Fibroblast of skin of left quadriceps (primary cell): ENCODE data around the gene LYL1.

Experiments
- DNase-seq, 2 experiments: peaks; one replicate each; pipeline ENCODE4 v3.0.0-alpha.2; 2013; ENCODE audit warnings: low read depth in 2 of 2

The LYL1 gene

DNA sequence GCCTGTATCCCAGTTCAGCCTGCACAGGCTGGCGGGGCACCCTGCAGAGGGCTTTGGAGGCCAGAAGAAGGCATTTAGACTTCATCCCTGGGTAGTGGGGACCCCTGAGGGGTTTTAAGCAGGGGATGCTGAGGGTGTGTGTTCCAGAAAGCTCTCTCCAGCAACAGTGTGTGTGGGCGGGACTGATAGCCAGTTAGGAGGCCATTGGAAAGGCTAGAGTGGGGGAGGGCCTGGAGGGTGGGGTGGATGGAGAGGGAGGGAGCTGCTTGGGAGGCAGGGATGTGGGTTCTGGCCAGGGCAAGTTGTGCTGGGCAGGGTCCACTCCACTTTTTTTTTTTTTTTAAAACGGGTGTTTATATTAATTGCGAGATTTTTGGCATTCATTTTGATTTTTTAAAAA lies 28.3 kb downstream of the LYL1 start:
- no peak for DNase-seq

DNA sequence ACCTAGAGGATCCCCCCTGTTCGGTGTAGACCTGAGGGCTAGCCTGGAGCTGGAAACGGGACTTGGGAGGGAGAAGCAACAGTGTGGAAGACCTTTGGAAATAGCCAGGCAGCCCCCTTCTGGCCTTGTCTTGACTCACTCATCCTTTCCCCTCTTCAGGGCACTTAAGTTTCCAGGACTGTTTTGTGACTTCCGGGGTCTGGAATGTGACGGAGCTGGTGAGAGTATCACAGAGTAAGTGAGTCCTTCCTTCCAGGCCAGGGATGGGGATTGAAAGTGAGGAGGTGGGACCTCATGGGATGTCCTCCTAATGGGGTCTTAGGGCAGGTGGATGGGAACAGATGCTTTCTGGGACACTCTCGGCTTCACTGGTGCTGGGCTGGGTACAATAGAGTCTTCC lies 29.4 kb downstream of the LYL1 start:
- DNase-seq, result no peak

DNA sequence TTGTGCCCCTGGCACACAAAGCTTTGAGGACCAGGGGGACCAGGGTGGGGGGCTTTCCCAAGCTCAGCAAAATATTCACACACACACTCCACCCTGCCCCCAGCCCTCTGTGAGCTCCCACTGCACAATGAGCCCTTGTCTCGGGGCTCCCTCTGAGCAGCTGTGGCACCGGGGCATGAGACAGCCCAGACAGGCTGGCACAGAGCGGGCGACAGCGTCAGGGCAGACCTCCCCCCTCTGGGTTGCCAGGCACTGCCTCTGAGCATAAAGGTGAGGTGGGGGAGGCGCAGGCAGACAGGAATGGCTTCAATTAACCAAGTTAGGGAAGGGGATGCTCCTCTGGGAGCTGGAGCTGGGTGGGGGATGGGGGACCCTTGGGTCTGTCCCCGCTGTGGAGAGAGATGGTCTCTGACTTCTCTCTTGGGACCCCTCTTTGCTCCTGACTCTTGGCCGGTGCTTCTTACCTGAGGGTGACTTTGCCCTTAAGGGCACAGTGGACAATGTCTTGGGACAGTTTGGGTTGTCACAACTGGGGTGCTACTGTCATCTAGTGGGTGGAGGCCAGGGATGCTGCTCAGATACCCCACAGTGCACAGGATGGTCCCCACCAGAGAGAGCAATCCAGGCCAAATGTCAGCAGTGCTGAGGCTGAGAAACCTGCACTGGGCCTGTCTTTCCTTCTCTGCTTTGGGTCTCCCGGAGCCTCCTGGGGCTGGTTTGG lies 30.3 kb downstream of the LYL1 start:
- no peak for DNase-seq

DNA sequence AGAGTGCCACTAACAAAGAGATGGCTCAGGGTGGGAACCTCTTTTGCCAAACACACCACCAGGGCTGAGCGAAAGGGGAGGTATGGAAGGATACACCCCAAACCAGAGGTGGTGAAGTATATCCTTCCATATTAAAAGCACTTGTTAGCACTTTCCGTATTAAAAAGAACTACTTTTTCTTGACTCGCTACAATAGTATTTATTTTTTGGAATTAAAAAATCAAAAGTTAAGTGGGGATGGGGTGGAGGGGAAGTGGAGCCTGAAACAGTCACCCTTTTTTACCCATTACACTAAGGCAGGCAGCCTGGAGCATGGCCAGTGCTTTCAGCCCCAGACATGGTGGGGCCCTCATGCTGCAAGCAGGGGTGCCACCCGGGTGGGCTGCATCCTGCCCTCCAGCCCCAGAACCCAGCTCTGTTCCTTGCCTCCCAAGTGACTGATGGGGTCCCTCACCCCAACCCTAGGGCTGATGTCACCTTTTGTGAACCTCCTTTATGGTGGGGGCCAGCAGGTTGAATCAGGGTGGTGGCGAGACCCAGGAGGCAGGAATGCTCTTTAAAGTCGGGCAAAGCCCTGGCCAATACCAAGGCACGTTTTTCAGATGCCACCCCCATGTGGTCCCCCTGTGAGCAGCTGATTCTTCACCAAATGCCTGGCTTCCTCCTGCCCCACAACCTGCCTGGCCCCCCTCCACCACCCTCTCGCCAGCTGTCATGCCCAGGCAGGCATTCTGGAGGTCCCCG lies 31.0 kb downstream of the LYL1 start:
- no peak for DNase-seq

DNA sequence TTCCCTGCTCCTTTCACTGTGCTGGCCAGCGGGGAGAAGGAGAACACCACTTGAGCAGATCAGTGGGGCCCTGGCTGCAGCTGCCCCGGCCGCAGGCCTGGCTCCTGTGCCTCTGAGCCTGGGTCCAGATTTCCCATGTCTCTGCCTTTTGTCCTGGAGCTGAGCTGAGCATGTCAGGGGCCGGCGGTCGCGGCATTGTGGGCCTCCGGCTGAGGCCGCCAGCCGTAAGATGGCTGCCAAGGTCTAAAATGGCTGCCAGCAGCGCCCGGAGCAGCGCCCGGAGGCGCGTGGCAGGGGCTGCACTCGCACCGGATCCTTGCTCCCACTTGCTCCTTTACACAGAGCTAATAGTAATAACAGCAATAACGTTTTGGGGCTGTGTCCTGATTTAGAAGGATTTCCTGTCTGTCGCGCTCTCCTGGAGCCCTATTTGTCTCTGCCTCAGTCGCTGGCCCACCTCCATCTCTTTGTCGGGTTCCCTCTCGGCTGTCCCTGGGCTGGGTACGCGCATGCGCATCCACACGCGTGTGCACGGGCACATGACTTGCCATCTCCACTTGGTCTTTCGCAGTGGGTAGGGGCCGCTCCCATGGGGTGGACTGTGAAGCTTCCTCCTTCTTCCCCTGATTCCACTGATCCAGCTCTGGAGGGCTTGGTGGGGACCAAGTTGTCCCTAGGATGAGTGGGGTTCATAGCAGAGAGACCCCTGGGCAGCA lies 32.1 kb downstream of the LYL1 start:
- DNase-seq, result no peak

DNA sequence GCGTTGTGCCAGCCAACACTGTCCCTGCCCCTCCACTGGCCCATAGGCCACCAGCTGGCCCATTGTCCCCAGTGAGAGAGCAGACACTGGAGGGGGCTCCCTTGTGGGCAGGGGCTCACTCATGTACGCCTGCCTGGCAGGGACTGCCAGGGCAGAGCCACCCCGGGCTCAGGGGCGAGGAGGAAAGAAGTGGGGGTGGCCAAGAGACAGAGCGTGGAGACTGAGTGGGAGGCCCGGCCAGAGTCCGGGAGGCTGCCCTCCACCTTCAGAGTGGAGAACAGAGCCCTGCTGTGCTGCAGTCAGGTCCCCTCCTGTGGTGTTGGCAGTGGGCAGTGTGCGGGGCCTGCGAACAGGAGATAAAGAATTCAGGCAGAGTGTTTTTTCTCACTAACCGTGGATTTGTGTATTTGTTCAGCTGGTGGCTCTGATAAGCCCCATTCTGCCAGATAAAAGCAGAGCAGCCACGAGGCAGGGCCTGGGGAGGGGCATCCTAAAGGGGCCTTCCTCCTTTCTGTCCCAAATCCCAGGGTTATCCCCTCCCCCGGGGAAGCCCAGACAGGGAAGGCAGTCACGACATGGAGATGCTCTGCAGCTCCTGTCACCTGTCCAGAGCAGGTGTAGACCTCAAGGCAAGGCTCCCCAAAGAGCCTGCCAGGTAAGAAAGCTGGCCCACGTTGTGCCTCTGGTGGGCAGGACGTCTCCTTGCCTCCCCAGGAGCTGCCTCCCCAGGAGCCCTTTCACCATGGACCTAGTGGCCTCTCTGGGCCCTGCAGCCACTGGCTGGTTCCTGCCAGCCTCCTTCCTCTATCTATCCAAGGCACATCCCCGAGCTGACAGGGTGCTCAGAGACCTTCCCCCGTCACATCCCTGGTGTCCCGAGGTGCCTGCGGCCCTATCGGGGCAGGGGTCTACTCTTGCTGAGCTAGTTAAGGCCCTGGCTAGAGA lies 33.0 kb downstream of the LYL1 start:
- no peak for DNase-seq

DNA sequence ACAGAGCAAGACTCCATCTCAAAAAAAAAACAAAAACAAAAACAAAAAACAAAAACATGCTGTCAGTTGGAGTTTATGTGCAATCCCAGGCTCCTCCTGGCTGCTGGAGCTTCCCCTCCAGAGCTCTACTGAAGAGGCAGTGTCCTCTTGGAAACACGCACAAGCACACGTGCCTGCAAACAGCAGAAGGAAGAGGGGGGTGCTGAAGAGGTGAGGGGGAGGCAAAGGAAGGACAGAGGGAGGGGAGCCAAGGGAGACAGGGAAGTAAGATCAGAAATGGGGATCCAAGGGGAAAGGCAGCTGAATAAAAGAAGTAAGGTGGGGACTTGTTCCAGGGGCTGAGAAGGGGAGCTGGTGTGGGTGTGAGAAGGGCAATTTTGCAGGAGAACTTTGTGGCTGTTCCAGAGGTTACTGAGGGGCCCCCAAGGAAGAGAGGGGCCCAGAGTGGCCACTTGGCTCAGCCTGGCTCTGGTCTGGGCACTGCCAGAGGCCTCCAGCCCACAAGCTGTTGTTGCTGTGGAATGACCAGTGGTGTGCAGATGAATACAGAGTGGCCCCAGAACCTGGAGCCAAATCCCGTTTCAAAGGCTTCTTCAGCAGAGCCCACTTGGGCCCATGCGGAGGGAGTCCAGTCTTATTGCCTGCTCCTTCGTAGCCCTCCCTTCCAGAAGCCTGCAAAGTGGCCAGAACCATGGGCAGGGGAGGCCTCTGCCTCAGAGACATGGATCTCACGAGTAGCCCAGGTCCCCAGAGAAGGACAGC lies 34.4 kb downstream of the LYL1 start:
- DNase-seq, result no peak

DNA sequence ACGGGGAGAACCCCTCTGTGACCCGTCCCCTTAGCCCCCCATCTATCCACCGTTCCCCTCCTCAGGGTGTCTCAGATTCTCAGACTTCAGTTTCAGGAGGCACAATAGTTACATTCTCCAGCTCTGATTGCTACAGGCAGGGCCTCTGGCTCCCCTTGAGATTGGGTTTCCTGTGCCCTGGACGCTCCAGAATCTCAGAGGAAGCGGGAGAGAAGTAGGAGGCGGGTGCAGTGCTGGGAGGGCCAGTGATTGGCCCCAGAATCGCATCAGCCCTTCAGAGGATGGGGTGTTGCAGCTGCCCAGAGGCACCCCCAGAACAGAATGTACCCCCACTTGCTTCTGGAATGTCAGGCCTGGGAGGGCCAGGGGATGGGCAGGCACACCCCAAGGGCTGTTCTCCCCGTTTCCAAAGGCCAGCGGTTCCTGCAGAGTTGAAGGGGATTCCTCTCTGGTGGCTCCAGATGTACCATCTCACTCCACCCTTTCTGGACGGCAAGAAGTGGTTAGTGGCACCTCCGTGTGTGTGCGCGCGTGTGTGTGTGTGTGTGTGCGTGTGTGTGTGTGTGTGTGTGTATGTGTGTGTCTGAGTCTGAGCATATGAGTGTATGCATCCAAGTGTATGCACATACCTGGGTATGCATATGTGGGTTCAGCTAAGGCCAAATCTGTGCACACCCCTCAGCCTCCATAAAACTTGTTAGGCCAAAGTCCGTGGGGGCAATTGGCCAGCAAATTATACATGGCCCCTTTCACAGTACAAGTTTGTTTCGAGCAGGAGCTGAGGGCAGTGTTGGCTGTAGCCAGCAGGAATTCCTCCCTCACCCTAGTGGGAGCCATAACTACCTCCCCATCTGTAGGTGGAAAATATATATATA lies 35.5 kb downstream of the LYL1 start:
- no peak for DNase-seq

DNA sequence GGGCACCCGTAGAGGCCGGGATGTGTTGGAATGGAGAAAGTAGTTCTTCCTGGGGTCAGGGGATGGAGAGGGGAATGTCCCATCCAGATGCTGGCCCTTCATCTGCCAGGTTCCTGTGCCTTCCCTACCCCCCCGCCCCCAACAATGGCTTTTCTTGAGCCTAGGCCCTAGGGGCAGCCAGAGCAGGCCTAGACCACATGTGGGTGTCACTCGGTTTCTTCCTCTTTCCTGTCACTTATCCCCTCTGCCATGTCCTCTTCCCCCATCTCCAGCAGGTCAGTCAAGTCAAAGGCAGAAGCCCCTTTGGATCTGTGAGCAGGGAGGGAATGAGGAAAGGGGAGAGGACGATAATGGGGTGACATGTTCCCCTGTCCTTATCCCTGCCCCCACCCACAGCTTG lies 36.4 kb downstream of the LYL1 start:
- DNase-seq, result no peak

DNA sequence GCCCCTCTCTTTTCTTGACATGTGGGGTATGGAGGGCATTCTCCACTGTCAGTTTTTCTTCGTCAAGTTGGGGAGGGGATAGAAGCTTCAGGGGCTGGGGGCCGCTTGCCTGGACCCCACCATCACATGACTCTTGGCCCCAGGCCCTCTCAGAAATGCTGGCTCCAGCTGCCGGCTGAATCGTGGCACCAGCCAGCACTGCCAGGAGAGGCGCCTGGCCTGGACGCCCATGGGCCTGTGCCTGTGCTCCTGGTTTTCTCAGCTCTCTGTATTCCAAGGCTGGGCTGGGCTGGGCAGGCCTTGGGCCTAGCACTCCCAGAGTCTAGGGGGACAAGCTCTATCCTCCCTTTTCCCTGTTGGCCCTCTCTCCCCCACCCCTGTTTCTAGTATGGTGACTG lies 38.6 kb downstream of the LYL1 start:
- DNase-seq, result no peak

DNA sequence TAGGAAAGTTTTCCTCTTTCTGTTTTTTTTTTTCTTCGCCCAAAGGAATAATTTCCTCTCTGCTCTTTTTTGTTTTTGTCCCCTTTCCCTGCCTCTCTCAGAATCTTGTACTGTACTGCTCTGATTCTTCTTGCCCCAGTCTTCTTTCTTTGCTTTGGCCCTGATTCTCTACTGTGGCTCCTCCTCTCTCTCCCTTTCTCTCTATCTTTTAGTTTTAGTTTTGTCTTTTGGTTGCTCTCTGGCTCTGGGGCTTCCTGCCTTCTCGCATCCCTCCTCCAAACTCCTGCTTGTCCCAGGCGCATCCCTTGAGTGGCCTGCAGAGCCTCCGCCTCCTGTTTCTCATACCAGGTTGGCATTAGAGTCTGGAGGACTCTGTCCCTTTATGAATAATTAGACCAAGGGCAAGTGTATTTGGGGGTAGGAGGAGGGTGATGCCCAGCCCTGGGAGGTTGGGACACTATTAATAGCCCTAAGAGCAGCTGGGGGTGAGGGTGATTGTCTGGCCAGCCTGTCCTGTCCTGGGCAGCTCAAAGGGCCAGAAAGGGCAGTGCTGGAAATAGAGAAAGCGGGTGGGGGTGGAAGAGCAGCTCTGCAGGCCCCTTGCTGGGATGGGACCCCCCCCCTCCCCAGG lies 39.1 kb downstream of the LYL1 start:
- no peak for DNase-seq

DNA sequence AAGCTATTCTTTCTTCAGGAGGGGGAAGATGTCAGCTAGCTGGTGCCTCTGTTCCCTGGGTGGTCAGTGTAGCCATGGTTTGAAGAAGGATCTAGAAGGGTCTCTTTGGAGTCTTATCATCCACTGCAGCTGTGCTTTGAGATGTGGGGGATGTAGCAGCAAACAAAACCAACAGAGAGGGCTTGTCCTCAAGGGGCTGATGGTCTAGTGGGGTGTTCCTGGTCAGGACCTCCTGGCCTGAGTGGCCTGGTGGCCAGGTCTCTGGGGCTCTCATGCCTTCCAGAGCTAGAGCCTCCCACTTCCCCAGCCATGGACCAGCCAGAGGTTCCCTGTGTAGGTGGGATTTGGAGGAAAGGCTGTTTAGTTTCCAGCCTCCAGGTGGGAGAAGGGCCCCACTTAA lies 40.3 kb downstream of the LYL1 start:
- DNase-seq, result no peak

DNA sequence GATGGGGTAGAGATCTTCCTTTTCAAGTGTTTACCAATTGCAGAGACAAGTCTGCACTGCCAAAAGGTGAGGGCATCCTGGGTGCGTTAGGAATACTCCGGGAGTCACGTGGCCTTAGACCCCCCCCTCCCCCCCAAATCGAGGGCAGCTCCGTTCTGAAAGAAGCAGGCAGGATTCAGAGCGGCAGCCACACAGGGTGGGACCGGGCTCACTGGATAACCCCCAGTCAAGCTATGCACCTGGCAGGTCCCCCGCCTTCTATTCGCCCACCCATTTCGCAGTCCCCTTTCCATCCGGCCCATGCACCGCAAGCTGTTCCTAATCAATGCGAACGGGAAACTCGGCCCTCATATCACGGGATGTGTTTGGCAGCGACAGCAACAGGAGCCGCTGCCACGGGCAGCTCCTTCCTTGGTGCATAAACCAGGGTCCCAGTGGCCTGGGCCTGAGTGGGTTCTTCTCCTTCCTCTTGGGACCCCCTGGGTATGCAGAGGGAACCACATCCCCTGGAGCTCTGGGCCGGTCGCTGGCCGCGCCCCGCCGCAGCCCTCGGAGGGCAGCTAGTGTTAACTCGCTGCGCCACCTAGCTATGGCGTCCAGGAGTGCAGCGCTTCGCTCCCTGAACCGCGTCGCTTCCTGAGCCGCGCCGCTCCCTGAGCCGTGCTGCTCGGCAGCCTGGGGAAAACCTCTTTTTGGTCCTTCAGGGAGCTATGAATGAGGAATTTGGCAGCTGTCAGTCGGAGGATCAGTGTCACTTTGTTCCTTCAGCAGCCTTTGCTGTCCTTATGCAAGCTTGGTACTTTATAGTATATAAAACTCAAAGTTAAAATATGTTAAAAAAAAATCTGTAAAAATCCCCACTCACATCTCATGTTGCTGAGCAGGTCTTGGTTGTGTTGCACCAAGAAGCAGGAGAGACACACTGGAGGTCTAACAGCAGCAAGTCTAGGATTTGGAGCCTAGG lies 41.4 kb downstream of the LYL1 start:
- DNase-seq, result no peak

DNA sequence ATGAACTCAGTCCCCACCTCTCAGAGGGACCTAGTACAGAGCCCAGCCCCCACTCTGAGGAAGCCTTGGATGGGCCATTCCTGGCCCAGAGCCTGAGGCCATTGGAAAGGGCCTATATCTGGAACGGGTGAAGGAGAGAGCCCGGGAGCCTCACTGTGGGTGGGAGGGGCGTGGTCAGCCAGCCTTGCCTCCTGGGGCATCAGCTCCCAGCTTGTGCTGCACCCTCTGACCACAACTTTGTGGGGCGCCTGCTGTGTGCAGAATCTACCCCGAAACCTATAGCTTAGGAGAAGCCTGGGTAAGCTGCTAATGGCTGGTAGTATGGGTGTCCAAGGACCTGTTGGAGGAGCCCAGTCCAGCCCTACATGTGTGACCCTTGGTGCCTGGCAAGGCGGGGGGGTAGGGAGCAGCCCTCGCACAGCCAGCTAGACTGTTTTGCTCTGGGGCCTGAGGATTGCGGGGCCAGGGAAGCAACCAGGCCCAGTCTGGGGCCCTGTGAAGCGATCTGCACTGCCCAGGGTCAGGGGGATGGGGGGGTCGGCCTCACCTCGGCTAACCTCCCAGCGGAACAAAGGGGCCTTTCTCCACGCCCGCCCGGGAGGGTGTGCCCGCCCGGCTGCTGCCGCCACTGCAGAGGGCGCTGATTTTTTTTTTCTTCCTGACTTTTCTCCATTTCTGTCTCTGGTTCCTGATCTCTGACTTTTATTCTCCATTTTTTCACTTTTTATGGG lies 42.3 kb downstream of the LYL1 start:
- DNase-seq, result no peak

DNA sequence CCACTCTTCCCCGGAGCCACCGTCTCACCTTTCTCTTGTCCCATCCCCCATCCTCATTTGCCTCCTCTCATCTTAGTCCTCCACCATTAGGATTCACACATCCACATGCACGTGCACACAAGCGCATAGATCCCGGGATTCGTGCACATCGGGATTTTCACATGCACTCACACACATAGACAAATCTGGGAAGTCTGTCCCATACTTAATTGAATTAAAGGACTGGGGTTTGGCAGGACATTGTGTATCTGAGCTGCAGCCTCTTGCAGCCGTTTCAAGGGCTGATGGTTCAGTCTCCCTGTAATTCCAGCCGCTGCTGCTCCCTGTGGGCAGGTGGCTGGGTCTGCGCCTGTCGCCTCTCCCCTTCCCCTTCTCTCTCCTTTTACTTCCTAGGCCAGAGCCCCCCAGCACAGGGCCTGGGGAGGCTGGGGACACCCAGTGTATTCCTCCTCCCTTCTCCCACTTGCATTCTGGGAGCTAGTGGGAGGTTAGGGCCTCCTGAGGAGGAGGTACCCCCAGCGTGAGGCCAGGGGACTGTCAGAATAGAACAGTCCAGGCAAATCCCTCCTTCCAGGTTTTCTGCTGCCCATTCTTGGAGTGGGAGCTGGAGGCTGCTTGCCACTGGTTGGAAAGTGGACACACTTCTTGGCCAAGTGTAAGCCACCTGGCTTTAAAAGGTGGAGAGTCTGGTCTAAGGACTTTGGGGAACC lies 43.6 kb downstream of the LYL1 start:
- DNase-seq, result no peak

DNA sequence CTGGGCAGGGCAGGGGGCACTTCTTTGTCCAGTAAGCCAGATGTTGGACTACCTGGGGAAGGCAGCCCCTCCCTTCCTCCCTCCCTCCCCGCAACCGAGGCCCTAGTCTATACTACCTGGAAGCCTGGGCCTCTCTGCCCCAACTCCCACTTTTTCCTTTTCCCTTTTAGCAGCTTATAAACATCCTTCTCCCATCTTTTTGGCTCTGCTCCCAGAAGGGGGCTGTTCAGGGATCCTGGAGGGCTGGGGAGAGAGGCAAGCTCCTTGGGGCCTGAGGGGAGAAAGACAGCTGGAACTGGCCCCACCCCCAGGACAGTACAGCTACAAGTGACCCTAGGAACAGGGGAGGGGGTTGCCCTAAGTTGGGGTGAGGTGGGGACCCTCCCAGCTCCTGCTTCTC lies 44.9 kb downstream of the LYL1 start:
- peak in 1 of 2 experiments; percentile 32 for DNase-seq

DNA sequence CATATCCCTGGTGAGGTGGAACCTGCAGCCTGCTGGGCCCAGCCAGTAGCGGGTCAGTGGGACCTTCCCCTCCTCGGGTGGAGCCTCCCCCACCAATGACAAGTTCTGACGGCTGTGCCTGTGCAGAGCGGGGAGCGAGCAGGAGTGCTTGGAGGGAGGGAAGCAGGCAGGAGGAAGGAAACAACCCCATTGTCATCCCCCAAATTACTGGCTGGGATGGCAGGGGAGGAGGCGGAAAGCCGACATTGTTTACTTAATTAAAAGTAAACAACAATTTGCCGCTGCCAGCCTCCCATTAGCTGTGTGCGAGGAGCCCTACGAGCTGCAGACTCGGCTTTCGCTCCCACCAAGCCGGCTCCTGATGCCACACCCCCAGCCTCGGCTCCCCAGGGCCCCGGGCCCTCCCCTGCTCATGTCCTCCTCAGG lies 45.5 kb downstream of the LYL1 start:
- no peak for DNase-seq
